ENCODE measurements around the gene CACNB4.

CACNB4 gene

GRCh38 chr2:151789055-151789834 is 309.6 kb downstream of the CACNB4 start:
- Histone ChIP-seq H3K27ac (no peak overlapping the region), H3K27me3 (ENCODE audit: insufficient read depth, low read depth, severe bottlenecking) (no peaks in the 10 kb centered on the region), H3K4me3 (ENCODE audit: low read depth, low read length) (no peak overlapping the region), H3K36me3 (no peaks in the 10 kb centered on the region), H3K9me3 (ENCODE audit: severe bottlenecking) (no peaks in the 10 kb centered on the region)
- DNase-seq: no peak
- no peak for TF ChIP-seq CTCF (IDR thresholded peaks at IDR 0.05; ENCODE audit: low read depth, low read length)

- H3K27me3 ChIP-seq (ENCODE audit: insufficient read depth, low read depth, severe bottlenecking): no peaks in the 10 kb centered on the region
- DNase-seq: no peak
- no peak overlapping the region for H3K4me3 ChIP-seq (ENCODE audit: low read depth, low read length)
- H3K27ac ChIP-seq: no peak overlapping the region
- no peaks in the 10 kb centered on the region for H3K36me3 ChIP-seq
- no peak for TF ChIP-seq CTCF (IDR thresholded peaks at IDR 0.05; ENCODE audit: low read depth, low read length)
- H3K9me3 ChIP-seq (ENCODE audit: severe bottlenecking): no peaks in the 10 kb centered on the region
Measured at GRCh38 chr2:151786483-151786882, 312.4 kb downstream of the CACNB4 start.

GRCh38 chr2:151786077-151786476 is 312.8 kb downstream of the CACNB4 start:
- no peak for DNase-seq
- Histone ChIP-seq H3K36me3 (no peaks in the 10 kb centered on the region), H3K4me3 (ENCODE audit: low read depth, low read length) (no peak overlapping the region), H3K9me3 (ENCODE audit: severe bottlenecking) (no peaks in the 10 kb centered on the region), H3K27ac (no peak overlapping the region), H3K27me3 (ENCODE audit: insufficient read depth, low read depth, severe bottlenecking) (no peaks in the 10 kb centered on the region)
- no peak for TF ChIP-seq CTCF (IDR thresholded peaks at IDR 0.05; ENCODE audit: low read depth, low read length)

- TF ChIP-seq CTCF (IDR thresholded peaks at IDR 0.05; ENCODE audit: low read depth, low read length): no peak
- DNase-seq: no peak
- H3K27ac ChIP-seq: no peak overlapping the region
- H3K4me3 ChIP-seq (ENCODE audit: low read depth, low read length): no peak overlapping the region
- no peaks in the 10 kb centered on the region for H3K9me3 ChIP-seq (ENCODE audit: severe bottlenecking)
- H3K36me3 ChIP-seq: no peaks in the 10 kb centered on the region
- no peaks in the 10 kb centered on the region for H3K27me3 ChIP-seq (ENCODE audit: insufficient read depth, low read depth, severe bottlenecking)
Measured at GRCh38 chr2:151783133-151783520, 315.7 kb downstream of the CACNB4 start.

All from WERI-Rb-1 (cell line).